ENCODE measurements around the gene SMNDC1.
"Not testable (repeated sequence)": the region's sequence is repeated elsewhere in the genome, so short reads cannot be mapped to it uniquely, and the experiment has no call there.

Gene SMNDC1

GRCh38 chr10:110254467-110254866 lies 50.3 kb downstream of the SMNDC1 start:
- Histone ChIP-seq H3K27ac (replicated peaks) (no peak overlapping the region), H3K27me3 (ENCODE audit: insufficient read depth, poor library complexity, severe bottlenecking) (no peaks in the 10 kb centered on the region), H3K4me3 (replicated peaks; ENCODE audit: insufficient read depth, low read length) (no peak overlapping the region)
- DNase-seq (ENCODE audit: low read depth in 1 of 2, low spot score in 1 of 2), result no peak
- TF ChIP-seq POLR2AphosphoS5 (IDR thresholded peaks at IDR 0.05; ENCODE audit: low read depth) (no peak), REST (IDR thresholded peaks at IDR 0.05; ENCODE audit: insufficient replicate concordance, low read depth) (no peak), CTCF (IDR thresholded peaks at IDR 0.05; ENCODE audit: insufficient read depth, low read length) (no peak), SPI1 (IDR thresholded peaks at IDR 0.05; ENCODE audit: borderline replicate concordance, low read depth) (no peak), GABPA (IDR thresholded peaks at IDR 0.05; ENCODE audit: low read depth) (no peak)

- TF ChIP-seq CTCF (IDR thresholded peaks at IDR 0.05; ENCODE audit: insufficient read depth, low read length) (no peak), POLR2AphosphoS5 (IDR thresholded peaks at IDR 0.05; ENCODE audit: low read depth) (no peak)
- H3K4me3 ChIP-seq (replicated peaks; ENCODE audit: insufficient read depth, low read length), result no peak overlapping the region
- DNase-seq (ENCODE audit: low read depth in 1 of 2, low spot score in 1 of 2), result no peak
- H3K27ac ChIP-seq (replicated peaks), result no peak overlapping the region
- no peaks in the 10 kb centered on the region for H3K27me3 ChIP-seq (ENCODE audit: insufficient read depth, poor library complexity, severe bottlenecking)
Measured at GRCh38 chr10:110252151-110252550, 52.6 kb downstream of the SMNDC1 start.

GRCh38 chr10:110251392-110251791 lies 53.3 kb downstream of the SMNDC1 start:
- DNase-seq (ENCODE audit: low read depth in 1 of 2, low spot score in 1 of 2); H3K4me3 ChIP-seq (replicated peaks; ENCODE audit: insufficient read depth, low read length); H3K27ac ChIP-seq (replicated peaks); H3K27me3 ChIP-seq (ENCODE audit: insufficient read depth, poor library complexity, severe bottlenecking): not testable (repeated sequence)

- H3K27ac ChIP-seq (replicated peaks); H3K27me3 ChIP-seq (ENCODE audit: insufficient read depth, poor library complexity, severe bottlenecking); DNase-seq (ENCODE audit: low read depth in 1 of 2, low spot score in 1 of 2); H3K4me3 ChIP-seq (replicated peaks; ENCODE audit: insufficient read depth, low read length): not testable (repeated sequence)
Measured at GRCh38 chr10:110249489-110249888, 55.2 kb downstream of the SMNDC1 start.

GRCh38 chr10:110247833-110248232 lies 56.9 kb downstream of the SMNDC1 start:
- not testable (repeated sequence) for H3K27me3 ChIP-seq (ENCODE audit: insufficient read depth, poor library complexity, severe bottlenecking); H3K4me3 ChIP-seq (replicated peaks; ENCODE audit: insufficient read depth, low read length); DNase-seq (ENCODE audit: low read depth in 1 of 2, low spot score in 1 of 2); H3K27ac ChIP-seq (replicated peaks)

GRCh38 chr10:110244550-110244949 lies 60.2 kb downstream of the SMNDC1 start:
- TF ChIP-seq POLR2AphosphoS5 (IDR thresholded peaks at IDR 0.05; ENCODE audit: low read depth) (no peak), REST (IDR thresholded peaks at IDR 0.05; ENCODE audit: insufficient replicate concordance, low read depth) (no peak), GABPA (IDR thresholded peaks at IDR 0.05; ENCODE audit: low read depth) (no peak), CTCF (IDR thresholded peaks at IDR 0.05; ENCODE audit: insufficient read depth, low read length) (no peak), SPI1 (IDR thresholded peaks at IDR 0.05; ENCODE audit: borderline replicate concordance, low read depth) (no peak)
- Histone ChIP-seq H3K27ac (replicated peaks) (no peak overlapping the region), H3K27me3 (ENCODE audit: insufficient read depth, poor library complexity, severe bottlenecking) (no peaks in the 10 kb centered on the region), H3K4me3 (replicated peaks; ENCODE audit: insufficient read depth, low read length) (no peak overlapping the region)
- DNase-seq (ENCODE audit: low read depth in 1 of 2, low spot score in 1 of 2), result no peak
